ENCODE data around the gene ABCC5. TPM values are rescaled to one million over a fixed set of nuclear protein-coding genes. Genes with fewer than 3 reads are reported as not detected.

Gene ABCC5
- total RNA-seq, 1 donor from 2014 or later, result 67.5 TPM

DNA sequence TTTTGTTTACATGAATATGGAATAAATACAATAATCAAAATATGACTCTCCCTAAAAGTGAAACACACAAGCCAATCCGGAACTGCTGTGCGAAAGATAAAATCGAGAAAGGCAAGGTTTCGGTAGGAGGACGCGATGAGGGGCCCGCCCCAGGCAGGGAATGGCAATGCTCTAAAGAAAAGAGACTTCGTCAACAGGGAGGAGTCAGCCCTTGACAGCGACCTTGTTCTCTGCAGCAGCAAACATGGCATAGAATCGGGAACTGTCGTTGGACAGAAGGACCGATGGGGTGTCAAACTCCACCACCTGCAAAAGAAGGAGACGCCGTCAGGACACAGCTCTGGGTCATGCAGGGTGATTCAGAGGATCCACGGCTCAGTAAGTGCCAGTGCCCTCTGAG lies 96.6 kb downstream of the ABCC5 start:
- H3K27me3 ChIP-seq, result no peaks in the 10 kb centered on the region
- no peak for DNase-seq (ENCODE audit: extremely low spot score in 2 of 2)
- H3K36me3 ChIP-seq, result peaks cover 0 to 51% of the 10 kb centered on the region in 2 donors
- intact Hi-C loops (cut with DNase I), result no loop called here
- no peak overlapping the region for H3K27ac ChIP-seq
- no peak overlapping the region for H3K4me3 ChIP-seq
- no peaks in the 10 kb centered on the region for H3K9me3 ChIP-seq
- TF ChIP-seq POLR2A (IDR thresholded peaks at IDR 0.05), result no peak
- TF ChIP-seq CTCF (IDR thresholded peaks at IDR 0.05), result no peak
- no peak for TF ChIP-seq POLR2AphosphoS5 (IDR thresholded peaks at IDR 0.05; ENCODE audit: insufficient read depth in 1 of 2, low read depth in 1 of 2)
- no peaks in the 10 kb centered on the region for H3K4me1 ChIP-seq

DNA sequence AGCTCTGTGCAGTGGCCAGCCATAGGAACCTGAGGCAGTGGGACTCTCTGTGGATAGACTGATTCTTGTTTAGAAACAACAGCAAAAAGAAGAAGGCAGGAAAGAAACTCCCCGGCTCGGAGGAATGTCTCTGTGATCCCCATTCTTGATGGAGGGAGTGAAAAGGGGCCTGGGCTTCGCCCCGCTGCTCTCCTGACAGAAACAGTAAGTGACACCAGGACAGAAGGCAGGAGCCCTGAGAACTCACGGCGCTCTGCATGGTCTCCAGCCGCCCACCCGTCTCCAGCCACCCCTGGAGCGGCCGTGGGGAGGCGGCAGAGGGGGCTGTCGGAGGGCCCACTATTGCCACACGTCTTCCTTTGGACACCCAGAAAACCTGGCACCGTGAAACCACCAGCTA lies 97.3 kb downstream of the ABCC5 start:
- DNase-seq (ENCODE audit: extremely low spot score in 2 of 2), result no peak
- H3K4me1 ChIP-seq, result no peaks in the 10 kb centered on the region
- H3K27me3 ChIP-seq, result no peaks in the 10 kb centered on the region
- TF ChIP-seq POLR2A (IDR thresholded peaks at IDR 0.05) (no peak), POLR2AphosphoS5 (IDR thresholded peaks at IDR 0.05; ENCODE audit: insufficient read depth in 1 of 2, low read depth in 1 of 2) (no peak), CTCF (IDR thresholded peaks at IDR 0.05) (no peak)
- H3K27ac ChIP-seq, result no peak overlapping the region
- intact Hi-C loops (cut with DNase I), result no loop called here
- no peaks in the 10 kb centered on the region for H3K9me3 ChIP-seq
- no peak overlapping the region for H3K4me3 ChIP-seq
- peaks cover 0 to 50% of the 10 kb centered on the region in 2 donors for H3K36me3 ChIP-seq

GRCh38 chr3:183918178-183918577 lies 99.5 kb downstream of the ABCC5 start:
- TF ChIP-seq POLR2AphosphoS5 (IDR thresholded peaks at IDR 0.05; ENCODE audit: insufficient read depth in 1 of 2, low read depth in 1 of 2) (no peak), CTCF (IDR thresholded peaks at IDR 0.05) (no peak), POLR2A (IDR thresholded peaks at IDR 0.05) (no peak)
- DNase-seq (ENCODE audit: extremely low spot score in 2 of 2), result no peak
- H3K4me3 ChIP-seq, result no peak overlapping the region
- intact Hi-C loops (cut with DNase I), result no loop called here
- H3K9me3 ChIP-seq, result no peaks in the 10 kb centered on the region
- peaks cover 0 to 28% of the 10 kb centered on the region in 2 donors for H3K36me3 ChIP-seq
- no peaks in the 10 kb centered on the region for H3K27me3 ChIP-seq
- H3K27ac ChIP-seq, result no peak overlapping the region
- H3K4me1 ChIP-seq, result no peaks in the 10 kb centered on the region

DNA sequence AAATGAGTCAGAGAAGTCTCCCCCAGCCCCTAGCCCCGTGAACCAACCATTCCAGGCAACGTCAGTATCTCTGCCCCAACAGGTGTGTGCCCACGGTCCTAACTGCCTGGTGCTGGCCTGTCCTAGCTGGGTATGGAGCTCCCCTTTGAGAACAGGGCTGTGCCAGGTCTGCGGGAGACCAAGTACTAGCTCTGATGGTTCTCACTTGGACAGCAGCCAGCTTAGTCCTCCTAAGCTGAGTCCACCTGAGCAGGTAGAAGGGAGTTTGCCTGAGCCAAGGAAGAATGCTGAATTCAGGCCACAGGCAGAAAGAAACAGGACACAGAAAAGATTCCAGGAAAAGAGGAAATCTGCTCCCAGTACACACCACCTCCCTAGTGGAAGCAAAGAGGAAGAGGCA lies 99.9 kb downstream of the ABCC5 start:
- Histone ChIP-seq H3K4me1 (no peaks in the 10 kb centered on the region), H3K27me3 (no peaks in the 10 kb centered on the region)
- intact Hi-C loops (cut with DNase I), result no loop called here

DNA sequence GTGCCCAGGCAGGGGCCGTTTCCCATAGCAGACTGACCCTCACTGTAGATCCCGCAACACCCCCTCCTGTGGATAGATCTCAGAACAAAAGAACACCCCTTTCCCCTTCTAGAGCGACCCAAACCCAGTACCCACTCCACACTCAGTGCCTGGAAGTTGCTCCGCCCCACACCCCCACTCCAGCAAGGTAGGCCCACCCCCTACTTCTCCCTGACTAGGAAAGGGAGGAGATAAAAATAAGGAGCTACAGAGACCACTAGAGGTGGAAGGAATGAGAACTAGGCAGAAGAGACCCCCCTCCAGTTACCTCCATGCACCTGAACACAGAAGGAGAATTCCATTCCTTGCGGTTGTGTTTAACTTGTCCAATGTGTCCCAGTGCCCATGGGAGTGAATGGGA lies 102.8 kb downstream of the ABCC5 start:
- no peak overlapping the region for H3K4me3 ChIP-seq
- no peak for DNase-seq (ENCODE audit: extremely low spot score in 2 of 2)
- no peaks in the 10 kb centered on the region for H3K4me1 ChIP-seq
- H3K27me3 ChIP-seq, result no peaks in the 10 kb centered on the region
- no peaks in the 10 kb centered on the region for H3K36me3 ChIP-seq
- no peaks in the 10 kb centered on the region for H3K9me3 ChIP-seq
- intact Hi-C loops (cut with DNase I), result no loop called here
- no peak overlapping the region for H3K27ac ChIP-seq
- TF ChIP-seq CTCF (IDR thresholded peaks at IDR 0.05) (no peak), POLR2A (IDR thresholded peaks at IDR 0.05) (no peak), POLR2AphosphoS5 (IDR thresholded peaks at IDR 0.05; ENCODE audit: insufficient read depth in 1 of 2, low read depth in 1 of 2) (no peak)

More for the DNA sequence above, 99.9 kb downstream of the ABCC5 start:
- Histone ChIP-seq H3K9me3 (no peaks in the 10 kb centered on the region), H3K36me3 (peaks cover 0 to 24% of the 10 kb centered on the region in 2 donors), H3K4me3 (no peak overlapping the region), H3K27ac (no peak overlapping the region)
- TF ChIP-seq POLR2A (IDR thresholded peaks at IDR 0.05), result no peak
- no peak for TF ChIP-seq POLR2AphosphoS5 (IDR thresholded peaks at IDR 0.05; ENCODE audit: insufficient read depth in 1 of 2, low read depth in 1 of 2)
- TF ChIP-seq CTCF (IDR thresholded peaks at IDR 0.05), result no peak
- no peak for DNase-seq (ENCODE audit: extremely low spot score in 2 of 2)

Measured in vagina (tissue), 2 donors.